Hepatocyte (in vitro differentiated cells): ENCODE measurements around the gene PHYHIPL. TPM values are rescaled to one million over a fixed set of nuclear protein-coding genes. Genes with fewer than 3 reads are reported as not detected.
"Not testable (repeated sequence)": the region's sequence is repeated elsewhere in the genome, so short reads cannot be mapped to it uniquely, and the experiment has no call there.

Experiments used
- DNase-seq: peaks from one replicate; pipeline ENCODE4 v3.0.0-alpha.2; 2016; ENCODE audit warnings: low spot score
- H2AFZ ChIP-seq: fragments of 200-600 bp; sonication (generic); 2 replicates; pipeline ENCODE4 v1.6.0; 2016; ENCODE audit warnings: antibody characterized with exemption, mild to moderate bottlenecking
- H3K27ac ChIP-seq: fragments of 200-600 bp; sonication (generic); 2 replicates; pipeline ENCODE4 v1.5.1; 2016; ENCODE audit warnings: mild to moderate bottlenecking
- H3K27me3 ChIP-seq: fragments of 200-600 bp; sonication (generic); 2 replicates; pipeline ENCODE4 v1.6.1; 2016
- H3K36me3 ChIP-seq: fragments of 200-600 bp; sonication (generic); replicated peaks from 2 replicates; pipeline ENCODE4 v1.5.1; 2016; ENCODE audit warnings: low read depth; ENCODE audit not compliant: insufficient read depth
- H3K4me1 ChIP-seq: fragments of 200-600 bp; sonication (generic); 2 replicates; pipeline ENCODE4 v1.5.1; 2016; ENCODE audit warnings: mild to moderate bottlenecking, moderate library complexity; ENCODE audit not compliant: insufficient read depth
- H3K4me2 ChIP-seq: fragments of 200-600 bp; sonication (generic); 2 replicates; pipeline ENCODE4 v1.6.0; 2016
- H3K4me3 ChIP-seq: fragments of 200-600 bp; sonication (generic); 2 replicates; pipeline ENCODE4 v1.5.1; 2016; ENCODE audit warnings: mild to moderate bottlenecking
- H3K79me2 ChIP-seq: fragments of 200-600 bp; sonication (generic); 2 replicates; pipeline ENCODE4 v1.6.0; 2017; ENCODE audit warnings: mild to moderate bottlenecking
- H3K9me2 ChIP-seq: fragments of 200-600 bp; sonication (generic); replicated peaks from 2 replicates; pipeline ENCODE4 v1.6.0; 2017; ENCODE audit warnings: mild to moderate bottlenecking; ENCODE audit not compliant: insufficient read depth
- H3K9me3 ChIP-seq: fragments of 200-600 bp; sonication (generic); 2 replicates; pipeline ENCODE4 v1.5.1; 2016; ENCODE audit warnings: low read depth, mild to moderate bottlenecking
- H4K20me1 ChIP-seq: fragments of 200-600 bp; sonication (generic); 2 replicates; pipeline ENCODE4 v1.6.0; 2016; ENCODE audit warnings: mild to moderate bottlenecking; ENCODE audit not compliant: insufficient read depth, poor library complexity, severe bottlenecking
- EZH2 ChIP-seq: fragments of 200-600 bp; sonication (generic); IDR thresholded peaks from 2 replicates; pipeline ENCODE4 v1.6.1; 2016; ENCODE audit warnings: antibody characterized with exemption, mild to moderate bottlenecking, borderline replicate concordance
- EZH2phosphoT487 ChIP-seq: fragments of 200-600 bp; sonication (generic); IDR thresholded peaks from one replicate; pipeline ENCODE4 v1.6.1; 2018; ENCODE audit warnings: antibody characterized with exemption, mild to moderate bottlenecking, low read depth, moderate library complexity; ENCODE audit not compliant: unreplicated experiment, severe bottlenecking
- WGBS: methylation state at CpG from one replicate; pipeline ENCODE4 v1.1.6; 2016; ENCODE audit warnings: low lambda C conversion rate; ENCODE audit errors: missing lambda C conversion rate; 5-methylcytosine and 5-hydroxymethylcytosine counted together
- polyA plus RNA-seq: library from polyadenylated mRNA; unstranded; fragments of >200 nt; fragmentation: Nextera tagmentation; extraction: Ambion mirVana; gene quantifications from 2 replicates; pipeline ENCODE4 v1.2.1, GENCODE V29; 2016
- total RNA-seq: library from RNA; depleted of rRNA; stranded (reverse); fragments of >200 nt; gene quantifications from 2 replicates; pipeline ENCODE4 v1.2.3, GENCODE V29; 2014
- TF ChIP-seq, protein P1 (sequence below): fragments of 200-600 bp; sonication (generic); IDR thresholded peaks from 2 replicates; pipeline ENCODE4 v1.5.1; 2016; ENCODE audit warnings: antibody characterized with exemption, mild to moderate bottlenecking; ENCODE audit not compliant: poor library complexity

PHYHIPL gene
- total and polyA plus RNA-seq, 2 experiments from 2014 or later = 5.9 to 6.8 TPM

DNA sequence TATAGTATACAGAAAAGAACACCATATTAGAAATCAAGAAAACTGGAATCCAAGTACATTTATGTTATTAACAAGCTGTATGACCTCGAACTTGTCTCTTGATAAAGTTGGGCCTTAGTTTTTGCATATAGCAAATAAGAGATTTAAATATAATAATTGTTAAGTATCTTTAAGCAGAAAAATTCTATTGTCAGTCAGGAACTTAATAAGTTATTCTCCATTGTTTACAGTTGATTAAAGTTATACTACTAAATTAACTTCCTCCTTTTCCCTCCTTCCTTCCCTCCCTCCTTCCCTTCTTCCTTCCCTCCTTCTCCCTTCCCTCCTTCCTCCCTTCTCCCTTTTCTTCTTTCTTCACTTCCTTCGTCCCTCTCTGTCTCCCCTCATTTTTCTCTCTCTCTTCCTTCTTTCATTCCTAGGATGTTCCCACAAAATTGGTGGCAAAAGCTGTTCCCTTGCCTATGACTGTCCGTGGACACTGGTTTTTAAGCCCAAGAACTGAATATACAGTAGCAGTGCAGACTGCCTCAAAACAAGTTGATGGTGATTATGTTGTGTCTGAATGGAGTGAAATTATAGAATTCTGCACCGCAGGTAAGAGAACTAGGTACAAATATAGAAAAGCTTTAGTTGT, 59.7 kb downstream of the PHYHIPL start:
- no peak overlapping the region for H2AFZ ChIP-seq
- no peak overlapping the region for H3K4me3 ChIP-seq
- DNase-seq = no peak
- H3K4me1 ChIP-seq = no peaks in the 10 kb centered on the region
- H3K9me2 ChIP-seq = no peaks in the 10 kb centered on the region
- H3K27ac ChIP-seq = no peak overlapping the region
- H3K4me2 ChIP-seq = no peak overlapping the region
- H3K79me2 ChIP-seq = no peaks in the 10 kb centered on the region
- no peaks in the 10 kb centered on the region for H3K9me3 ChIP-seq
- no peaks in the 10 kb centered on the region for H4K20me1 ChIP-seq
- TF ChIP-seq, protein P1, sequence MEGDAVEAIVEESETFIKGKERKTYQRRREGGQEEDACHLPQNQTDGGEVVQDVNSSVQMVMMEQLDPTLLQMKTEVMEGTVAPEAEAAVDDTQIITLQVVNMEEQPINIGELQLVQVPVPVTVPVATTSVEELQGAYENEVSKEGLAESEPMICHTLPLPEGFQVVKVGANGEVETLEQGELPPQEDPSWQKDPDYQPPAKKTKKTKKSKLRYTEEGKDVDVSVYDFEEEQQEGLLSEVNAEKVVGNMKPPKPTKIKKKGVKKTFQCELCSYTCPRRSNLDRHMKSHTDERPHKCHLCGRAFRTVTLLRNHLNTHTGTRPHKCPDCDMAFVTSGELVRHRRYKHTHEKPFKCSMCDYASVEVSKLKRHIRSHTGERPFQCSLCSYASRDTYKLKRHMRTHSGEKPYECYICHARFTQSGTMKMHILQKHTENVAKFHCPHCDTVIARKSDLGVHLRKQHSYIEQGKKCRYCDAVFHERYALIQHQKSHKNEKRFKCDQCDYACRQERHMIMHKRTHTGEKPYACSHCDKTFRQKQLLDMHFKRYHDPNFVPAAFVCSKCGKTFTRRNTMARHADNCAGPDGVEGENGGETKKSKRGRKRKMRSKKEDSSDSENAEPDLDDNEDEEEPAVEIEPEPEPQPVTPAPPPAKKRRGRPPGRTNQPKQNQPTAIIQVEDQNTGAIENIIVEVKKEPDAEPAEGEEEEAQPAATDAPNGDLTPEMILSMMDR = no peak
- H3K27me3 ChIP-seq = no peaks in the 10 kb centered on the region
- no peaks in the 10 kb centered on the region for H3K36me3 ChIP-seq
- 85% methylated on average over 4 of the region's 4 CpGs for WGBS

DNA sequence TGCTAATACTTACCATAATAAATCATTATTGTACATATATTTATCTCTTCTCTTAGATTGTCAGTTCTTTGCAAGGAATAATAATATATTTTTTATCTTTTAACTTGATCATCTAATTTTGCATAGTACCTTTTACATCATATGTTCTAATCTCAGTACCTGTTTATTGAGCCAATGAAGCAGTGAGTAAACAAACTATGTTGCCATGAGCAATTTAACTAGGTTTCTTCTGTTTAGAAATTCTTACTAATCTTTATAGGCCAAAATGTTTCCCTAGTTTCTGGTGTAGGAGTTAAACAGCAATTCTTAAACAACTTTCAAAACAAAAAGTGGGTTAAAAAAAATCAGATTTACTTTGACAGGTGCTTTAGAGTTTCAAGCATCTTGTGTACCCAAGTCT, 61.3 kb downstream of the PHYHIPL start:
- H3K4me2 ChIP-seq = no peak overlapping the region
- no peaks in the 10 kb centered on the region for H3K36me3 ChIP-seq
- no peaks in the 10 kb centered on the region for H3K9me3 ChIP-seq
- H3K9me2 ChIP-seq = no peaks in the 10 kb centered on the region
- no peak overlapping the region for H3K4me3 ChIP-seq
- no peak overlapping the region for H2AFZ ChIP-seq
- no peak for DNase-seq
- H3K27me3 ChIP-seq = no peaks in the 10 kb centered on the region
- TF ChIP-seq EZH2 (no peak), EZH2phosphoT487 (no peak)
- TF ChIP-seq, protein P1 = no peak
- no peak overlapping the region for H3K27ac ChIP-seq
- no peaks in the 10 kb centered on the region for H3K4me1 ChIP-seq
- H3K79me2 ChIP-seq = no peaks in the 10 kb centered on the region
- no peaks in the 10 kb centered on the region for H4K20me1 ChIP-seq

DNA sequence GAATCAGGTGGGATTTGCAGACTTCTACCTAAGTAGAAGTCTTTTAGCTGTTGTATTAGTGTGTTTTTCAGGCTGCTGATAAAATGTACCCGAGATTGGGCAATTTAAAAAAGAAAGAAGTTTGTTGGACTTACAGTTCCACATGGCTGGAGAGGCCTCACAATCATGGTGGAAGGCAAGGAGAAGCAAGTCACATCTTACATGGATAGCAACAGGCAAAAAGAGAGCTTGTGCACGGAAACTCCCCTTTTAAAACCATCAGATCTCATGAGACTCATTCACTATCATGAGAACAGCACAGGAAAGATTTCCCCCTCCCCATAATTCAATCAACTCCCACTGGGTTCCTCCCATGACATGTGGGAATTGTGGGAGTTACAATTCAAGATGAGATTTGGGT, 62.7 kb downstream of the PHYHIPL start:
- not testable (repeated sequence) for H3K4me2 ChIP-seq, H3K4me1 ChIP-seq, H3K9me3 ChIP-seq, H3K4me3 ChIP-seq, H3K27ac ChIP-seq, H4K20me1 ChIP-seq, H2AFZ ChIP-seq, H3K79me2 ChIP-seq, H3K9me2 ChIP-seq, H3K27me3 ChIP-seq, H3K36me3 ChIP-seq, DNase-seq
- 95% methylated on average over 2 of the region's 2 CpGs for WGBS

DNA sequence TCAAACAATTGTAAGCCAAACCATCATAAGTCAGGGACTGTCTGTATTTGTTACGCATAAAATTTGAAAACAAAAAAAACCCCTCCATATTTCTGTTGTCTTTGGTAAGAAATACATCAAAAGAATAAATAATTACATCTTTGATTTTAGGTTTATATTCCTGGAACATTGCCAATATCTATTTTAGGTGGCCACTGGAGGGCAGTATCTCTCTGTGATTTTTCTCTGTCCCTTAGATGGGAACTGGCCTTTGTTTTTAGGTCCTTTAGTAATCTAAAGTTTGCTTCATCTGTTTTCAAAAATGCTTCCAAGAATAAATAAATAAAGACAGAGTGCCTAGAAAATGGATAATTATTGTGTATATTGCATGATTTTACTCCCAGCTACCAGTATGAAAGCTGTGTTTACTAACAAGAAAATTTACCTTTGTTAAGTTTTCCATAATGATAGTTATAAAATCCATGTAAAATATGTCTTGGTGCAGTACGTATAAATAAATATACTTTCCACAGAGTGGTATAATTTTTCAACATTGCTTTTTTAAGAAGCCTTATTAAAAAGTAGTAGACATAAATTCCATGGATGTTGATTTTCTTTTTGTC, 64.2 kb downstream of the PHYHIPL start:
- H3K4me1 ChIP-seq = no peaks in the 10 kb centered on the region
- no peak overlapping the region for H2AFZ ChIP-seq
- H3K4me2 ChIP-seq = no peak overlapping the region
- peak; percentile 55 for DNase-seq
- no peak for TF ChIP-seq EZH2
- TF ChIP-seq, protein P1 = peak; percentile 79
- no peak overlapping the region for H3K4me3 ChIP-seq
- H3K27ac ChIP-seq = no peak overlapping the region
- no peaks in the 10 kb centered on the region for H3K9me2 ChIP-seq
- H3K27me3 ChIP-seq = no peaks in the 10 kb centered on the region
- H3K9me3 ChIP-seq = no peaks in the 10 kb centered on the region
- H4K20me1 ChIP-seq = no peaks in the 10 kb centered on the region
- H3K36me3 ChIP-seq = no peaks in the 10 kb centered on the region
- H3K79me2 ChIP-seq = no peaks in the 10 kb centered on the region
- 50% methylated on average over 2 of the region's 2 CpGs for WGBS
